Measurements from ENCODE around the gene ISG20.

The ISG20 gene

DNA sequence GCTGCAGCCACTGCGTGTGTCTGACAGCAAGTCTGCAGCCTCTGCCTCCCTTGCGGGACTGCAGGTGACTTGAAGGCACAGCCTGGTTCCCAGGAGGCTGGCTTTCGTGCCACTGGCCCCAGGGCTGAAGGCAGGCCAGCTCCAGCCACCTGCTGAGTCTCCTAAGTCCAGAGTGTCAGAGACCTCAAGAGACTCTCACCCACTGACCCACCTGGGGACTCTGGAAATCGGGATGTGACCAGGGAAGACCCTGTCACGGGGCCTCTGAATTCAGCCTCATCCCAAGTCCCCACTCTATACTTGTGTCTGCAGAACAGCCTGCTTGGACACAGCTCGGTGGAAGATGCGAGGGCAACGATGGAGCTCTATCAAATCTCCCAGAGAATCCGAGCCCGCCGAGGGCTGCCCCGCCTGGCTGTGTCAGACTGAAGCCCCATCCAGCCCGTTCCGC lies 16.3 kb downstream of the ISG20 start:
- no peak for DNase-seq (ENCODE audit: low read depth)

DNA sequence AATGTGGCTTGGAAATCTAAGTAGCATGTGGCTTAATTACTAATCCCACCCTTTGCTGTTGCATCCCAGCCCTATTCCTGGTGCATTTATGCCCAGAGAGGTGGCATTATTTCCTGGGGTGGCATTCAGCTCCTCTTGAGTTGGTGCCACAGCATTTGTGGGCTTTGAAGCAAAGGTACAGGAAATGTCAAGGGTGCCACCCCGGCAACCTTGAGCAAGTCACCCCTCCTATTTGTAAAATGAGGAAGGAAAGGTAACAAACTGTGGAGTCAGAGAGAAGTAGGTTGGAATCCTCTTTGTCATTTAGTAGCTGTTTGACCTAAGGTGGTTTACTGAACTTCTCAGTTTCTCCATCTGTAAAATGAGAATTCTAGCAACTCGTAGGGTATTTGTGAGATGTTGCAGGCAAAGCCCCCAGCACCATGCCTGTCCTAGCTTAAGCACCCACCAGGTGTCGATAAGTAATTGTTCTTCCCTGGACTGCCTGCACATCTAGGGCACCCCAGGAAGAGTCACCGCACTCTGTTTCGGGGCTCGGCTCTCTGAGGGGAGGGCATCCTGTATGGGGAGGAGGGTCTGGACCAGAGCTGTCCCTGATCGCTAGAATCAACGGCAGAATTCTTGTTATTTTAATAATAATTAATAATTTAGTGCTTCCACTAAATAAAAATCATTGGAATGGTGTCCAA lies 17.1 kb downstream of the ISG20 start:
- no peak for DNase-seq (ENCODE audit: low read depth)

- DNase-seq (ENCODE audit: low read depth): no peak
Measured at GRCh38 chr15:88656760-88657221, 18.0 kb downstream of the ISG20 start.

DNA sequence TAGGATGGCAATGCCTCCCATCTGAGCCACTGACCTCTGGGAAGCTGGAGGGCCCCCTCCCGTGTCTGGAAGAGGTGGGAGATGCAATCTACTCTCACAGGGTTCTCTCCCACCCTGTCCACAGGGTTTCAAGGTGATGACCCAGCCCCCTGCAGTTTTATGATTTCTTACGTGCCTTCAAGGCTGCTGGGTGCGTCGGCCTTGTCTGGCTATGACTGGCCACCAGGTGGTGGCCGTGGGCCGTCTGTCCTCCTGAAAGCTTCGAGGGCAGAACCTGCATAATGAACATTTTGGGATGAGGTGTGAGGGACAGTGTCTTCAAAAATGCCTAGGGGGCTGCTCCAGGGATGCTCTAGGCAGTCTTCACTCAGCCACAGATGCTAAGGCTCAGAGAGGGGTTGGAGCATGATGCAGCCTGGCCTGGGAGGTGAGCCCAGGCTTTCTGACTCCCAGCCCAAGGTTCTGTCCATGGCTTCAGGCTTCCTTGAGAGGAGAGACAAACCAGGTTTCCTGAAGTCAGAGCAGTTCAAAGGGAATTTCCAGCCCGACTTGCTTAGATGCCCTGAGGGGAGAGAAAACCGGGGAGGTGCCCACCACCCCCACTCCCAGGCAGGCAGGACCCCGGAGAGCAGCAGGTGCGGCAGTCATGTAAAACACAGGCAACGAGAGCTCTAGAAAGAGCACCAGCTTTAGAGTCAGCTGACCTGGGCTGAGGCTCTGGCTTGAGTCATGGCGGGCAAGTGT lies 18.7 kb downstream of the ISG20 start:
- DNase-seq (ENCODE audit: low read depth): no peak

- DNase-seq (ENCODE audit: low read depth): no peak
Measured at GRCh38 chr15:88658070-88658965, 19.5 kb downstream of the ISG20 start.

DNA sequence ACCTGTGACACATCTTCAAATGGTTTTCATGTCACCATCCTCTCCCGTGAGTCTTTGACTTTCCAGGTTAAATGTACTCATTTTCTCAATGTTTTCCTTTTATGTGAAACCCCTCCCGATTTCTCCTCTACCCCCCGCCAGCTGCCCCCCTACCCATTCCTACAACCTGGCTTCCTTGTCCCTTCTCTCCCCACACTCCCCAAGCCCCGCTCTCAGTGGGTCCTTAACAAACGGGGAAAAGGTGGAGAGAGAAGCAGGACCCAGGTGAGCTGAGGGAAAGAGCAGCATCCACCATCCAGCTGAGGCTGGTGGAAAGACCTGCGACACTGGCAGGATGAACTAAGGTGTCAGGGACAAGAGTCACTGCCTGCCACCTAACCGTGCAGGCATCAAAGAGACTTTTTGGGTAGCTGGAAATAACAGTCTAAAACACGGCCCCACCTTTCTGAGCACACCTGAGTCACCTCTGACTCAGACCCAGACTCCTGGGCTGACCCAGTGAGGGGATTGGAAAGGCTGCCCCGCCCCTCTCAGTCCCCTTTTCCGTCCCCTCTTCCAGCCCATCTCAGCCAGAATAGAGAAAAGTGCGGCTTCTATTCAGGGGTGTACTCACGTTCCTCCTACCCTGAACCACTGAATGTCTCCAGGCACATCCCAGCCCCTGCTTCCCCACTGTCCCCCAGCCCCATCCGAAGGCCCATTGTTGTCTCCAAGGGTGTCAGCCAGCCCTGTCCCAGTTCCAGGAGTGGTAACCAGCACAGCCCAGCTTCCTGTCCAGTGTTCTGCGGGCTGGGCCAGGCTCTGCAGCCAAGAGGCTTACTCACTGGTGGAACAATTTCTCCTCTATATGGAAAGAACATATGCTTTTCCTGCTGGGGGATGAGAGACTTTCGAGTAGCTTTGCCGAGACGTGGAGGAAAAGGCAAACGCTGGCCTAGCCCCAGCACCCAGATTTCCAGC lies 20.4 kb downstream of the ISG20 start:
- no peak for DNase-seq (ENCODE audit: low read depth)

- no peak for DNase-seq (ENCODE audit: low read depth)
Measured at GRCh38 chr15:88661041-88661700, 22.4 kb downstream of the ISG20 start.

DNA sequence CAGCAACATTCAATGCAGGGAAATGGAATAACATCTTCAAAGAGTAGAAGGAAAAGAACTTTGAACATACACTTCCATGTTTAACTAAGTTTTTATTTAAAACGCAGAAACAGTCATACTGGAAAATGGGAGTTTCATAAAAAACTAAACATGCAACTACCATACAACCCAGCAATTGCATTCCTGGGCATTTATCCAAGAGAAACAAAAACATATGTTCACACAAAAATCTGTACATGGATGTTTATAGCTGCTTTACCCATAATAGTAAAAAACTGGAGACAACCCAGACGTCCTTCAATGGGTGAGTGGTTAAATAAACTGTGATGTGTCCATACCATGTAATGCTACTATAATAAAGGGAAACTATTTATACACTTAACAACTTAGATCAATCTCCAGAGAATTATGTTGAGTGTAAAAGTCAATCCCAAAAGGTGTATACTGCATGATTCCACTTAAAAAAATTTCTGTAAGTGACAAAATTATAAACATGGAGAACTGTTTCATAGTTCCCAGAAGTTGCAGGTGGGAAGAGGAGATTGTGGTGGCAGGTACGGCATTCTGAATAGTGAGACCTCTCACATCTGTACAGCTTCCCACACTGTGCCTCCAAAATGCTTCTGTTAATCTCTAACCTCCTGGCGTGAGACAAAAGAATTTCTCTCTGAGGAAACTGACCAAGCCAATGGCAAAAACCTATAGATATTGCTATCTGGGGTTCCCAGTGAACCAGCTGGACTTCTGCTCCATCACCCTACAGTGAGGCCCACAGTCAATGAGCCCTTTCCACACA lies 23.1 kb downstream of the ISG20 start:
- DNase-seq (ENCODE audit: low read depth): no peak

GRCh38 chr15:88663141-88663621 lies 24.4 kb downstream of the ISG20 start:
- no peak for DNase-seq (ENCODE audit: low read depth)

GRCh38 chr15:88664151-88664778 lies 25.4 kb downstream of the ISG20 start:
- DNase-seq (ENCODE audit: low read depth): no peak

- no peak for DNase-seq (ENCODE audit: low read depth)
Measured at GRCh38 chr15:88674661-88675060, 35.8 kb downstream of the ISG20 start.

- DNase-seq (ENCODE audit: low read depth): no peak
Measured at GRCh38 chr15:88678755-88679154, 39.9 kb downstream of the ISG20 start.

GRCh38 chr15:88680241-88681001 lies 41.6 kb downstream of the ISG20 start:
- DNase-seq (ENCODE audit: low read depth): no peak

DNA sequence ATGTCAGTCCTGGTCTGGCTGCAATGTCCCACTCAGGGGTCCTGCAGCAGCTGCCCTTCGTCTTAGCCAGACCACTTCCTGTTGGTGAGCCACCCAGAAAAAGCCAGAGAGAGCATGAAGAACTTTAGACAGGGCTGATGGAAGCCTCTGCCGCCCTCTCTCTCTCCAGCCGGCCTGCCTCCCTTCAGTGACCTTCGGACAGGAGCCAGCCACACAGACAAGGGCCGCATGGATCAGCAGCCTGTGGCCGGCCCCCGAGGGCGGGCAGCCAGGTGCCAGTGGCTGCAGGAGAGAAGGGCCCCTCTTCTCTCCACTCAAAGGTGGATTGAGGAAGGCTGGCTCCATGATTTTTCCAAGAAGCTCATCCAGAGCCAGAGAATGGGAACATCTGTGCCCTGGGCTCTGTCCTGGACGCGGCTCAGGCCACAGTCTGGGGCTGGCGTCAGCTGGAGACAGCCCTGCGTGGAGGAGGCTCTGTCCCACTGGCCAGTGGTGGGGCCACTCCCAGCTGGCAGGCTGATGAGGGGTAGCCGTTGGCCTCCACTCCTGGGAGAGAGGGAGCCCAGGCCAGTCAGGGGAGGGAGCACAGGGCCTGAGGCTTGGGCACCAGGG lies 42.9 kb downstream of the ISG20 start:
- no peak for DNase-seq (ENCODE audit: low read depth)

DNA sequence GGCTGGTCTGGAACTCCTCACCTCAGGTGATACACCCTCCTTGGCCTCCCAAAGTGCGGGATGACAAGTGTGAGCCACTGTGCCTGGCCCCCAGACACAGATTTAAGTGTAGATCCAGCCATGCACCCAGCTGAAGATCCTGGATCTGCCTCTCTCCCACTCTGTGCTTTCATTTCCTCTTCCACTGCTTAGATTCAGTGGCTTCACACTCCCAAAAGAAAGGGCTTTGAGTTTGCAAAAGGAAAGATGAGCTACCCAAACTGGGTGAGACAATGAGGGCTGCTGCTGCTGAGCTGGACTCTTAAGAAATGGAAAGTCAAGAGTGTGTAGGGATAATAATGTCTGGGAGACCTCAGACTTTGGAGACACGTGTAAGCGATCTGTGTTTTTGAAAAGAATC lies 45.5 kb downstream of the ISG20 start:
- no peak for DNase-seq (ENCODE audit: low read depth)

DNA sequence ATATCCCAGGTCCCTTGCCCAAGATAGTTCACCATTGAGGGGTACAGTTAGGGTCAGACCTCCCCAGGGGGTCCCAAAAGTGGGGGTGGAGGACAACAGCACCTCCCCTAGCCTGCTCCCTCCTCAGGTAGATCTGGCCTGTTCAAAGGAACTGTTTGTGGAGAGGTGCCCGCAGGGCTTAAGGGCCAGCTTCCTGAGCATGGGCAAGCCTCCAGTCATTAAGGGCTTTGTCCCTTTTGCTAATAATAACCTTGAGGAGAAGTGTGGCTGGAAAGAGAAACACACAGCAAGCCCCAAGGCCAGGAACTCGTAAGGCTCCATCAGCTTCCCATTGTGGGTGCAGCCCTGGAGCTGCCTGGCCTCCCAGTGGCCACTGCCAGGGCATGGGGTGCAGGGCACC lies 47.4 kb downstream of the ISG20 start:
- no peak for DNase-seq (ENCODE audit: low read depth)

DNA sequence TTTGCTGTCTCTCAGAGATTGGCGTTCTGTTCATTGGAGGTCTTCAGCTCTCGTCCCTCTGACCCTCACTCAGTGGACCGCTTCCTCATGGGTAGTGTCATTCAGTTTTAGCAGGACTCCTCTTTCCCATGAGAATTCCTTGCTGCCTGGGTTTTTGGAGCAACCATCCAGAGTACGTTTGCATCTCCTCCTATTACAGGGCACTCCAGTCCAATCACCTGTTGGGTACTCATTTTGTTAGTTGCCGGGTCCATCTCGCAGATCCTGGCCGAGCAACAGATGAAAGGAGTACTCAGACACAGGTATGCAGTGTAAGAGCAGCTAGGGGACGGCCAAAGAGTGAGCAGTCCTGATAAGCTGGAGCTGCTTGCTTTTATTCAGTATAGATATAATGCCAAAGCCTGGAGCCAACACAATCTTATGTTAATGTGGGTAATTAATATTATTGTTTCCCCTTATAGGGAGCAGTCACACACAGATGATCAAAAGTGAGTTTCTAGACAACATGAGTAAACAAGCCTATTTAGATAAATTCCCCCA lies 49.6 kb downstream of the ISG20 start:
- no peak for DNase-seq (ENCODE audit: low read depth)

GRCh38 chr15:88690331-88690730 lies 51.5 kb downstream of the ISG20 start:
- DNase-seq (ENCODE audit: low read depth): no peak

Measured in activated T-cell treated with anti-CD3 and anti-CD28 coated beads for 24 hours (primary cell).